HEK293T (cell line): Measurements from ENCODE around the gene TRIM7.

Experiments
- ELF4 ChIP-seq: fragments of 450-650 bp; IDR thresholded peaks from 2 replicates; pipeline ENCODE4 v1.6.1; 2017; ENCODE audit warnings: antibody characterized with exemption
- FOXM1 ChIP-seq: fragments of 450-650 bp; IDR thresholded peaks from 2 replicates; pipeline ENCODE4 v1.6.1; 2017; ENCODE audit warnings: mild to moderate bottlenecking, borderline replicate concordance
- SUZ12 ChIP-seq: fragments of 450-650 bp; IDR thresholded peaks from 2 replicates; pipeline ENCODE4 v1.6.1; 2016; ENCODE audit warnings: mild to moderate bottlenecking

DNA sequence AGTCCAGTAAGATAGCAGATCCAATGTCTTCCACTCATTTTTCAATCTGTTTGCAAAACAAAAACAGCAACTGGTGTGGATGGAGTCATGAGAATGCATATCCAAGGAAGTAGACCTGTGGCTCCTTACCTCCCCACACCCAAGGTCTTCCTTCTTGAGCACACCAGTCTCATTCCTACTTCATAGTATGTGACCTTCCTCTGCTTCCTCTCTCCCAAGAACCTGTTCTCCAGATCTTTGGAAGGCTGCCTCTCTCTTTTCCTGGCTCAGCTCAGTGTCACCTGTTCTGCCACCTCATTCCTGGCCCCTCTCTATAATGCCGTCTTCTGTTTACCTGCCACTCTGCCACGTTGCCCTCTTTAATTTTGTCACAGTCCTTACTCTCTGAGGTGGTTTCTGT, 7.9 kb upstream of the TRIM7 start:
- TF ChIP-seq SUZ12 = no peak
- TF ChIP-seq FOXM1 = no peak
- TF ChIP-seq ELF4 = no peak
